DND-41 (cell line): Measurements from ENCODE around the gene ZDHHC6.

Experiments used
- ATAC-seq: fragments of 200-7000 bp; cut with Tn5 transposase; 3 replicates; pipeline ENCODE4 v1.9.1; 2021; ENCODE audit warnings: low read depth; ENCODE audit not compliant: insufficient read depth
- DNase-seq: peaks from one replicate; pipeline ENCODE4 v3.0.0-alpha.2; 2020
- H2AFZ ChIP-seq: 2 replicates; pipeline ENCODE4 v1.6.0; 2012; ENCODE audit warnings: low read depth, low read length
- H3K27ac ChIP-seq: 2 replicates; pipeline ENCODE4 v1.5.1; 2012; ENCODE audit warnings: low read length, inconsistent platforms
- H3K27me3 ChIP-seq: fragments of 200-600 bp; sonication (generic); 2 replicates; pipeline ENCODE4 v1.6.0; 2012; ENCODE audit warnings: low read length, mild to moderate bottlenecking, inconsistent platforms; ENCODE audit not compliant: insufficient read depth, poor library complexity
- H3K36me3 ChIP-seq: 2 replicates; pipeline ENCODE4 v1.5.1; 2012; ENCODE audit warnings: low read length, inconsistent platforms; ENCODE audit not compliant: insufficient read depth
- H3K4me1 ChIP-seq: 2 replicates; pipeline ENCODE4 v1.5.1; 2012; ENCODE audit warnings: mild to moderate bottlenecking, low read length; ENCODE audit not compliant: insufficient read depth
- H3K4me2 ChIP-seq: 2 replicates; pipeline ENCODE4 v1.6.0; 2012; ENCODE audit warnings: mild to moderate bottlenecking, moderate library complexity, low read length, inconsistent platforms; ENCODE audit not compliant: insufficient read depth
- H3K4me3 ChIP-seq, 2 experiments: fragments of 200-600 bp in 1 of 2; shearing (Covaris generic) in 1 of 2; 2 replicates each; pipeline ENCODE4 v1.5.1; 2012 to 2016; ENCODE audit warnings: inconsistent platforms in 2 of 2, low read length in 2 of 2, mild to moderate bottlenecking in 2 of 2, low read depth in 1 of 2, moderate library complexity in 1 of 2
- H3K79me2 ChIP-seq: 2 replicates; pipeline ENCODE4 v1.6.0; 2012; ENCODE audit warnings: low read length, inconsistent platforms; ENCODE audit not compliant: insufficient read depth
- H3K9ac ChIP-seq: 2 replicates; pipeline ENCODE4 v1.6.0; 2012; ENCODE audit warnings: low read depth, mild to moderate bottlenecking, inconsistent platforms, low read length, moderate library complexity
- H3K9me3 ChIP-seq: 2 replicates; pipeline ENCODE4 v1.5.1; 2012; ENCODE audit warnings: low read length, moderate library complexity, mild to moderate bottlenecking, inconsistent platforms; ENCODE audit not compliant: insufficient read depth, severe bottlenecking
- H4K20me1 ChIP-seq: 2 replicates; pipeline ENCODE4 v1.6.0; 2012; ENCODE audit warnings: low read length; ENCODE audit not compliant: insufficient read depth
- CTCF ChIP-seq: IDR thresholded peaks from 2 replicates; pipeline ENCODE4 v1.5.1; 2012; ENCODE audit warnings: borderline replicate concordance, low read length, moderate library complexity, mild to moderate bottlenecking; ENCODE audit not compliant: poor library complexity, severe bottlenecking; ENCODE audit errors: extremely low read depth
- EZH2 ChIP-seq: IDR thresholded peaks from 3 replicates; pipeline ENCODE4 v1.6.1; 2012; ENCODE audit warnings: borderline replicate concordance, low read depth, mild to moderate bottlenecking, moderate library complexity, low read length, inconsistent platforms; ENCODE audit not compliant: severe bottlenecking

ZDHHC6 gene

DNA sequence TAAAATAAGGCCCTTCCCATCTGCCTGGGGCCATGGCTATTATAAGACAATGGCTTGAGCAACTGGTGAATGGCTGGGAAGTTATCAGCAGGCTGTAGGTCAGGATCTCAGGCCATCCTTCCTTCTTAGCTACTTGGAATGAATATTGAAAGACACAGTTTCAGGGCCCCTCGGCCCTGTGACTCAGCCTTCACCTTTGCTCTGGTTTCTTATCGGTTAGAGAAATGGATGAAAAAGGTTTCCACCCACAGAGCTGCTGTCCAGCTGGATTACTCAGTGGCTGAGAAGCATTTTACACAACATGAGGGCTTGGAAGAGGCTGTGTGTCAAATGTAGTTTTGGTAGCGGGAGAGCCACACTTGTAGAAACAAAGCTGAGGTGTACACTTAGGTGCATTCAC, 63.4 kb downstream of the ZDHHC6 start:
- peaks cover 2% of the 10 kb centered on the region; the same call in 1 of the 2 replicates for H3K79me2 ChIP-seq
- H3K4me3 ChIP-seq: no peak overlapping the region
- H3K9me3 ChIP-seq: no peaks in the 10 kb centered on the region
- no peak overlapping the region for H3K4me2 ChIP-seq
- H3K9ac ChIP-seq: no peak overlapping the region
- H3K27me3 ChIP-seq: no peaks in the 10 kb centered on the region
- no peak overlapping the region for H3K27ac ChIP-seq
- DNase-seq: no peak
- no peaks in the 10 kb centered on the region for H3K4me1 ChIP-seq
- H3K36me3 ChIP-seq: peaks cover 12% of the 10 kb centered on the region
- no peaks in the 10 kb centered on the region for H4K20me1 ChIP-seq
- H2AFZ ChIP-seq: no peak overlapping the region
- TF ChIP-seq CTCF: no peak
- no peak for TF ChIP-seq EZH2
- ATAC-seq: no peak

DNA sequence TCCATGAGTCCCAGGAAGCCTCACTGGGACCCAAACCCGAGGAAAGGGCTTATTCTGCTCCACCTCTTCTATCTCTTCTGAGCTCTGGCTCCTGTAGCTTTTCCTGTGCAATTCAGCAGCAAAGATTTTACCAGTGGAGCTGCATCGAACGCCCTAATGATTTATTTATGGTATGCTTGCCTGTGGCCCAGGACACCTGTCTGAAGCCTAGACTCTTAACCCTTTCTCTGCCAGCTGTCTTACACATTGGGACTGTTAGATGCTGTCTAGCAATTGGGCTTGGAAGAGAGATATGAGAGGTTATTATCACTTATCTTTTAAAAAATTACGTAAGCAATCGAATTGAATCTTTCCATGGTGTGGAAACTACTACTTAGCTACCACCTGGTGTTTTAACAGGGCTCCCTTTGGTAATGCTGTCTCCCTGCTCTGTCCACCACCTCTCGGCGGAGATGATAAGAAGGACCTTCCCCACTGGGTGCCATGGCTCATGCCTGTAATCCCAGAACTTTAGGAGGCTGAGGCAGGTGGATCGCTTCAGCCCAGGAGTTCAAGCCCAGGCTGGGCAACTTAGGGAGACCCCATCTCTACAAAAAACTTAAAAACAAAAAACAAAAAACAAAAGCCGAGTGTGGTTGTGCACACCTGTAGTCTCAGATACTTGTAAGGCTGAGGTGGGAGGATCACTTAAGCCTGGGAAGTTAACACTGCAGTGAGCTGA, 64.0 kb downstream of the ZDHHC6 start:
- Histone ChIP-seq H2AFZ (no peak overlapping the region), H3K4me3 (no peak overlapping the region), H3K36me3 (peaks cover 12% of the 10 kb centered on the region), H4K20me1 (no peaks in the 10 kb centered on the region), H3K4me2 (no peak overlapping the region), H3K9me3 (no peaks in the 10 kb centered on the region), H3K79me2 (peaks cover 5% of the 10 kb centered on the region; the same call in 1 of the 2 replicates), H3K9ac (no peak overlapping the region), H3K4me1 (peaks cover 4% of the 10 kb centered on the region), H3K27ac (no peak overlapping the region), H3K27me3 (no peaks in the 10 kb centered on the region)
- DNase-seq (no peak), ATAC-seq (no peak)
- TF ChIP-seq CTCF (no peak), EZH2 (no peak)
